RPMI8226 (cell line): ENCODE measurements around the gene PIEZO1.

Source experiments
- DNase-seq: peaks from one replicate; pipeline ENCODE4 v3.0.0-alpha.2; 2015

Gene PIEZO1

DNA sequence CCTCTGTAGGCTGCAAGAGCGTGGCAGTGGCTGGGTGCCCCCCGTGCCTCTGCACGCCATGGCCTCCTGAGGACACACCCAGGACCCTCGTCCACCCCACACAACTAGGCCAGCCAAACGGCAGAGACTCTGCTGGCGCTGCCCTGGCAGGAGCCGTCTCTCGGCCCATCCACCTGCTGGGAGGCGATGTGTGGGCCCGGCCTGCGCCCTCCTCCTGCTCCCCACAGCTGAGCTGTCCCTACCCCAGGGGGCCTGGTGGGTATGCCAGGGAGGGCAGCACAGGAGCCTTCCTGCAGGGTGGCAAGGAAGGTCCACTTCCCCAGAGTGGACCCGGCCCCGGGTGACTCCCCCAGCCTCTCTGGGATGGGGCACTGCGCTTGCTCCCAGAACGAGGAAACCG is 85.8 kb downstream of the PIEZO1 start:
- DNase-seq = no peak

DNA sequence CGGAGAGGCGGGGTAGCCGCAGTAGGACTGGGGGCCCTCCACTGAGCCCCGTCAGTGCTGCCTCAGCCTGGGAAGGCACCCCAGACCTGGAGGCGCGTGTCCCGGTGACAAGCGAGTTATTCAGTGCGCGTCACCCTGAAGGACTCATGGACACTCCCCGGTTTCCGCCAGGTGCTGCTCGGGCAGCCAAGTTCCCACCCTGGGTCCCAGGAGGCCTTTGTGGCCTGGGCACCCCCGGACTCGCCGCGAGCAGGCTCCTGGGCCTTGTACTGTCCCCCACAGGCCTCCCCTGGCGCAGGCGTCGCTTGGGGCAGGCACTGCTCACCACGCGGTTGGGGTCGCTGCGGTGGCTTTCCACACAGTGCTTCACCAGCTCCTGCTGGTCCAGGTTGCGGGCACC is 86.4 kb downstream of the PIEZO1 start:
- no peak for DNase-seq

DNA sequence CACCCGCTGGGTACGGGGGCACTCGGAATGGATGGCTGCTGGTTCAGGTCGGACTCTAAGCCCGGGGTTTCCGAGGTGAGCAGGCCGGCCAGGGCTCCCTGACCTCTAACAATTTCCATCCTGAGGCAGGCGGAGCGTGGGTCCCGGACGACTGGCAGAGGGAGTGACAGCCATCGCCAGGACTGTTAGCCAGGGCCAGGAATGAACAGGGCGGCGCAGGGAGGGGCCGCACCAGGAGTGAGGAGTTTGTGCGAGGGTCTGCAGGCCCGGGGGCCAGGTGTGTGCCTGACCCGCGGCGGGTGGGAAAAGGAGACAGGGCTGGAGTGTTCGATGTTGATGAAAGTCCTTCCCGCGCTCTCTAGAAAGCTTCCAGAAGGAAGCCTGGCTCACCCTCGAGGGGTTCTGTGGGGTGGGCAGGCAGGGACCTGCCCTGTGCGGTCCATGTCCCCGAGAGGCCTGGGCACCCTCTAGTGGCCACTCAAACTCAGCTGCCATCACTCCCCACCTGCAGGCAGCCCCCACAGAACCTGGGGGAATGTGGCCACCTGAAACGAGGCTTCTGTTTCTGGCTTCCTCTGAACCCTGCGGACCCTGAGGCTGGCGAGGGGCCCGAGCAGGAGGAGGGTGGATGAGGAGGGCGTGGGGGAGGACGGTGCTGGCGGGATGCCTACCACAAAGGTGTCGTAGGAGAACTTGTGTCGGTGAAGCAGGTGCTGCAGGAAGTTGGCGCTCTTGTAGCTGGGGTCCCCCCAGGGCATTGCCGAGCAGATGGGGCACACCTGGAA is 87.0 kb downstream of the PIEZO1 start:
- no peak for DNase-seq

DNA sequence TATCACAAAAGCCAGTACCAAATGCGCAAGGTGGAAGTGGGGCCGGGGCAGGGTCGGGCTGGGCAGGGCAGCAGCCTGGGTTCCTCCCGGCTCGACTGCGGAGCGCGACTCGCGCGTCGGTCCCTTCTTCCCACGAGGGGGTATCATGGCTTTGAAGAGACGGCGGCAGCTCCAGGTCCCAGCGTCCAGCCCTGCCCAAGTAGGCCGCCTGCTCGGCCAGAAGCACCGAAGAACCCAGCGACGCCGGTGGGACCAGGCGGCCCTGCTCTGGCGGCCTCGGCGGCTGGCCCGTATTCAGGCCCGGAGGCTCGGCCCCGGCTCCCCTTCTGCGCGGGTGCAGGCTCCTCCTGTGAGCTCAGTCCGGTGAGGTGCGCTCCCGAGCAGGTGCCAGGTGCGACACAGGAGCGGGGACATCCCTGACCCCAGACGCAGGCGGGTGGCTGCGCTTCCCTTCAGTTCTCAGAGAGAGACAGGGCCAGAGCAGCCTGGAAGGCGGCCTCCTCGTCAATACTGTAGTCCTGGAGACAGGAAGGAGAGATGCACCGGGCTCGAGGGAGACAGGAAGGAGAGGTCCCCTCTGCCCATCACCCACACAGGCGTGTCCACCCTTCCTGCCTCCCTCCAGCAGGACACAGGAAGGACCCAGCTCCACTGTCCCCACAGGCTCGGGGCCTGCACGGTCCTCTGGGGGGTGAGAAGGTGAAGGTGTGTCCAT is 87.7 kb downstream of the PIEZO1 start:
- no peak for DNase-seq

DNA sequence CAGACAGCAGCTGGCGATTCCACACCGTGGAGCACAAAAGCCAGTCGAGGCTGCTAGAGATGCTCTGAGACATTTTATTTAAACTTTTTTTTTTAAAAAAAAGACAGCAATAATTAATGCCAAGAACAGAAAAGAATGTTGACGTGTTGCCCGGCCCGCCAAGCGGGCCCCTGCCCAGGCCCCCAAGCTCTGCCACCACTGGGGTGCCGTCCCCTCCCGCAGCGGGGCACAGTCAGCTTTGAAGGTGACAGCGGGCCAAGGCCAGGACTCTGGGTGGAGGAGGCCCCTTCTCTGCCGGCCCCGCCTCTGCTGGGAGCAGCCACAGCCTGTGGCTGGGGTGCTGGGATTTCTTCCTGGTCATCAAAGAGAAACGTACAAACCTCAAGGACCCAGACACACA is 88.6 kb downstream of the PIEZO1 start:
- no peak for DNase-seq

DNA sequence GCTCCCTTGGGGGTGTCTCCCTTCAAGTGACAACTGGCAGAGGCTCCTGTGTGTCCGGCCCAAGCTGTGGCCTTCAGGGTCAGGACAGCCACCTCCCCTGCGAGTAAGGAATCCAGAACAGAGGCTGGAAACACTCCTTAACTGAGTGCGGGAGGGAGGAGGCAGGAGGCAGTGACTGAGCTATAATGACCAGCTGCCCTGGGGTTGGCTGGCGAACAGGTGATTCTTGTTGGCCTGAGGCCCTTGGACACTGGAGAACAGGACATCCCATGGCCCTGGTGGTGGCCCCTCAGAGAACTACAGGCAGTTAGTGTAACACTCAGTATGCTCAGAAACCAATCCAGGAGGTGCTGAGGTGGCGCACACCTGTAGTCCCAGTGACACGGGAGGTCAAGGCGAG is 89.3 kb downstream of the PIEZO1 start:
- no peak for DNase-seq

DNA sequence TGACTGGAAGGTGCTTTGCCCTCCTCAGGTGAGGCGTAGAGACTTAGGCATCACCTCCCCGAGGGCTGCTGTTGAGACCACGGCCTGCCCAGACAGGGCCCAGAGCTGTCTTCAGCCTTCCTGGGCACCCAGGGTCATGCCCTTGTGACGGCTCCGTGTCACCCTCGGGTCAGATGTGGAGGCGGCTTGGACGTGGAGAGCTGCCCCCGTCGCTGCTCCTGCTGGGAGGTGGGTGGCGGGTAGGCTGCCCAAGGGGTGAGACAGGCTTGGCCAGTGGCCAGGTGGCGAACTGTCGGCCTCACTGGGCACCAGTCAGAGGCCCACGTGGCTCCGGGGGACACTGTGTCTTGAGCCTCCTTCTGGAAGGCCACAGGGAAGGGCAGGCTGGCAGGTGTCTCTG is 89.8 kb downstream of the PIEZO1 start:
- no peak for DNase-seq

DNA sequence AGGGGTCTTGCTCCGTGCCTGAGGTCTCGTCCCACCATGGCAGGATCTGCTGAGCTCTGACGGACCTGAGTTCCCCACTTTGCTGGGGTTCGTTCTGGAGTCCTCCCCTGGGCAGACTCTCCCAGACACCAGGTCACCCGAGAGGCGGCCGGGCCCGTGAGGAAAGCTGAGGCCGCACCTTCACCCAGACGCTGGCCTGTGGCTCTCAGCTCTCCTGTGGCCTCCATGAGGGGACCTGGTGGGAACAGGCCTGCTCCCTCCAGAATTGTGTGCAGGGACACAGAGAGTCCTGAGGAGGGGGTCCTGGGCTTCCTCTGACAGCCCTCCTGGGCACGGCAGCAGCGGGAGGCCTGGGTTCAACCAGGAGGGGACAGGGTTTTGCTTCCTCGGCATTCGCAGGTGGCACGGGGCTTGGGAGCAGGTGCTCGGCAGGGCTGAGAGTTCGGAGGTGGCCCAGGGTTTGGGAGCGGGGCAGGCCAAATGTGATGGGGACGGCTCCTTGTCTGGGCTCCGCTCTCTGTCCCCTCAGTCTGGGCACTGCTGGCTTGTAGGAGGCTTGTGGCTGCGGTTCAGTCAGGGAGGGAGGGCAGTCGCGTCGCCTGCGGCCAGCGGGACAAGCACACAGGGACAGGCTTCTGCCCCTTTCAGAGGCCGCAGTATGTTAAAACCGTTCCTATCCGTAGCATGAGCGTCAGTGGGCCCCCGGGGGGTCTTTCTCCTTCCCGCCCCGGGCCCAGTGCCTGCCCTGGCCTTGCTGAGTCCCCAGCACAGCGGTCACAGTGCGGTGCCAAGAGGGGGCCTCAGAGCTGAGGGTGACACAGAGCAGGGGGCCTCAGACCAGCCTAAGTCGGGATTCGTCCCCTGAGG is 90.6 kb downstream of the PIEZO1 start:
- DNase-seq = no peak

DNA sequence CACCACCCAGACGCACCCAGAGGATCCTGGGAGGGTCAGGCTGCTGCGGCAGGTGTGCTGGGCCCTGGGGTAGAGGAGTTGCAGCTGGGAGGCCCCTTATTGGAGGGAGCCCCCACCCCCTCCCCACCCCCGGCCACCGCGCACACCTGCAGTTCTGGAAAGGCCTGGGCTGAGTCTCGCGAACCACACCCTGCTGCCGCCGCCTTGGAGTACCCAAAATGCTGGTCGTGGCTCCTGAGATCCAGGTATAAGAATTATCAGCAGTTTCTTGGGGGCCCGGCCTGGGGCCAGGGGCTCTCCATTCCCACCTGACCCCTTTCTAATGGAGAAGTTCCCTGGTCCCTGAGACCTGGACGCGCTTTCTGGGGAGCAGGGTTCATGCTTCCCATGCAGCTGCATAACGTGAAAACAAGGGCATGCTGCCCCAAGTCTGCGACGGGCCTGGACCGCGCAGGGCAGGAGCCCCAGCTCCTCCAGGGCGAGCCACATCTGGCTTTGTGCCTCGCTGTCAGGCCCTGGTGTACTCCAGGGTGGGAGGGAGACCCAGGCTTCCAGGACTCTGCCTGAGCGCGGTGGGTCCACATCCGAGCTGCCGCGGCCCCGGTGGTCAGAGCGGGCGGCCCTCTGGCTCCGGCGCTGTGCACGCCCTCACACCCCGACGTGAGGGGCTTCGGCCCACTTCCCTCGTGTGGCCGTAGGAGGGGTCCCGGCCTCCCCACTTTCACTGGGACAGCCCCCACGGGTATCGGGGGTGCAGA is 91.4 kb downstream of the PIEZO1 start:
- DNase-seq = no peak

DNA sequence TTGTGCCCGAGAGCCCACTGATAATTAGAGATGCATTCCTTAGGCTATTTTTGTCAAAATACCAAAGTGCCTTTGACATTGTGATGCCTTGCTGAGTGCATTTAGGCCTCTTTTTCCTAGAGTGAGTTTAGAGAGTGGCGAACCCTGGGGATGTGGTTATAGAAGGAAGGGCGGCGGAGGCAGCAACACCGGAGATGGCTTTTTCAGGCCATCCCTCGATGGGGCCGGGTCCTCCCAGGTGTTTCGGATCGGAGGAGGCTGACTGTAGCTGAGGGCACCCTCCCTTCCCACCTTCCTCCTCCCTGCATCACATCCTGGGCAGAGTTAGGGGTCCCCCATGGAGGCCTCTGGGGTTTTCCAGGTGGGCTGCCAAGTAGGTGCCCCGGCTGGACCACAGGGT is 92.2 kb downstream of the PIEZO1 start:
- no peak for DNase-seq

DNA sequence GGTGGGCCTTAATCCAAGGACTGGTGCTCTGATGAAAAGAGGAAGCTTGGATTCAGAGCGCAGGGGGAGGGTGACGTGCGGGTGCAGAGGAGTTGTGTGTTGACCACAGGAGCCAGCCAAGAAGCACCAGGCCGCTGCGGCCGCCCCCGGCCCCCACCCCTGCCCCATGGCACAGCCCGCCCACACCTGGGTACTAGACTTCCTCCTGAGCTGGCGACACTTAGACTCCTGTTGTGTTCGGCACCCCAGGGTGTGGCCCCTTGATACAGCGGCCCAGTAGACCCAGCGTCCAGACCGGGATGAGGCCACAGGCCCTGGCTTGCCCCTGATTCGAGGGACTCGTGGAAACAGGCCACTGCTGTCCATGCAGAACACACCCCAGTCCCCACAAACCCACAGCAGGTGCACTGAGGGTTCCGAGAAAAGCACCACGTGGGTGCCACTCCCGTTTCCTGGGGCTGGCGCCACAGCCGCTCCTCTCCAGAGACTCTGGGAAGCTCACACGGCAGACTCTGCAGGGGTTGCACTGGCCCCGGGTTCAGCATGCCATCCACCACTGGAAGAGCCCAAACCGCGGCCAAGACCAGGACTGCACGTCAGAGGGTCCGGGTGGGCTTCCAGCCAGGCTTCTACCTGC is 93.0 kb downstream of the PIEZO1 start:
- no peak for DNase-seq

DNA sequence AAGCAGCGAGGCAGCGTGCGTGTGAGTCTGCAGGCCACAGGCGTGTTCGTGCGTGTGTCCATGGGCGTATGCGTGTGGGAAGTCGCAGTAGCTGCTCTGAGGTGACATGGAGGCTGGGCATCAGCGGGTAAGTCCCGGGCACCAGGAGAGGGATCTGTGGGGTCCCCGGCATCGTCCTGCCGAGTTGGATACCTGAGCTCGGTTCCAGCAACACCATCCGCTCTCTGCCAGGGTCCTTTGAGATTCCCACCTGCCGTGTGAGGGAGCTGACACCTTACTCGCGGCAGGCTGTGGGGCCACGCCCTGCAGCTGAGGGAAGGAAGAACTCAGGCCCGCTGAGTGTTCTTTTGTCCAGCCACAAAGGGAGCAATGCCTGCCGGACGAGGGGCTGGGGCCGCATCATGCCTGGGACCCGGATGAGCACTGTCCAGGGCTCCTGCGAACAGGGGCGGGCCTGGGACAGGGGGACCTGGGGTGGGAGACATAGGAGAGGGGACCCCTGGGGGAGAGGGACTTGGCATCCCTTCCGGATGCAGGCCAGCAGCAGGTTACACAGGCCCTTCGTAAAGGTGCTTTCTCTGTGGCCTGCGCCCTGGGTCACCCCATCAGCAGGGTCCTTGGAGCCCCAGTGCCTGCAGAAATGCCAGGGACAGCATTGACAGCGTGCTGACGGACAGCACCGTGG is 93.7 kb downstream of the PIEZO1 start:
- DNase-seq = no peak

DNA sequence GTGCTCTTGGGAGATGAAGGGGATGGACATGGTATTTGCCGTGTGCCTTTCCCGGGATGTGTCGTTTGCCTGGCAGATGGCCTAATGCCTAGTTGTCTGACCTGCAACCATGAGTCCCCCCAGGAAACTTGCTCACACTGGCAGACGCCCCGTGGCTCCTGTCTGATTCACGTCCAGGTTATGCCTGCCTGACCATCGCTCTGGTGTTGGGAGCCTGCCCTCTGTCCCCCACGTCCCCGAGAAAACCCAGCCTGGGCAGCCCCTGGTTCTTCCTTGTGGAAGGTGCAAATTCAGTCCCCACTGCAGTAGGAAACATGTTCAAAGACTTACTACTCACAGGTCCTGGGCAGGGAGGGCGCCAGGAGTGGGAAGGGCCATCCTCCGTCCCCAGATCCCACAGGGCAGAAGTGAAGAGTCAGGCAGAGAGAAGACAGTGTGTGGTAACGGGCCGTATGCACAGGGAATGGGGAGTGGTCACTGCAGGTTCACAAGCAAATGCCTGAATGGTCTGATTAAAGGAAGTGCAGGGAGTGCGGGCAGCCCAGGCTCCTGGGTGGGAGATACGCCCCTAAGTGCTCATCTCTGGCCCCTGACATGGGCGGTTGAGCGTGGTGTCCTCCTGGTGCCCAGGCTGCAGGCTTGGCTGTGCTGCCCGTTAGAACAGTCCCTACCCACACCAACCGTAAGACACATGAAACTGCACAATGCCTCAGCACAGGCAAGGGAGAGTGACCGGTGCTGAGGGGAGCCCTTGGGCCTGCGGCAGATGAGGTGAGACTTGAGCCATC is 94.5 kb downstream of the PIEZO1 start:
- no peak for DNase-seq

DNA sequence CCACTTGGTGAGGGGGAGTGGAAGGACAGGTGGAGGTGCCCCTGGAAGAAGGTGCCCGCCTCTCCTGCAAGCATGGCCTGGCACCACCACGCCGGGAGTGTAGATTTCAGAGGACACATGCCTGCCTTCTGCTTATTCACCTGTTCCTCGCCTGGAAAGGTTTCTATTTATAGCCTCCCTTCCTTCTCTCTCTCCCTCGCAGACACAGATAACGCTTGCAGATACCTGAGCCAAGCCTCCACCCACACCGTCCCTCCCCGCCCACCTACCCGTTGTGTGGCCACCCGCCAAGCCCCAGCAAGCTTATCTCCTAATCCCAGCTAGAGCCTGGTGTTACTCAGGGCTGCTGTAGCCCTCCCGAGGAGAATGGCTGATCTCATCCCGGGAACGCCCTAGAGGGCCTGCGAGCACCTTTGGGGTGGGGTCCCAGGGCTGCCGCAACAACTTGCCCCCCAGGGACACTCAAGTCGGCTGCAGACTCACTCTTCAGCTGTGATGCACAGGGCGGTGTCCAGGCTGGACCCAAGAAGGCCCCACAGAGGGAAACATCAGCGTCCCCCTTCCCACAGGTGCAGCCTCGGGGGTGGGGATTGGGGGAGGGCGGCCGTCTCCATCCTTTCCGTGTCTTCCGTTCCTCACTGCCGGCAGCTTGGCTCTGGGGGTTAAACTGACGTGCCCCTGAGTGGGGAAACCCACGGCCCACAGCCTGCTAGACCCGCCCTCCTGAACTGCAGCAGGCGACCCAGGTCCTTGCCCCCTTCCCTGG is 96.8 kb downstream of the PIEZO1 start:
- DNase-seq = no peak

DNA sequence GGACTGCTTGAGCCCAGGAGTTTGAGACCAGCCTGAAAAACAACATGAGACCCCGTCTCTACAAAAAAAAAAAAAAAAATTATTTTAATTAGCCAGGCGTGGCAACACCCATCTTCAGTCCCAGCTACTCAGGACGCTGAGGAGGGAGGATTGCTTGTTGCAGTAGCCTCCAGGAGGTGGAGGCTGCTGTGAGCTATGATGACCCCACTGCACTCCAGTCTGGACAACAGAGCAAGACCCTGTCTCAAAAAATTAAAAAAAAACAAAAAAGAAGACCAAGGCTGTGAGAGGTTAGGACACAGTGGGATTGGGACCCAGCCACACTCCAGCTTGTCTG is 97.4 kb downstream of the PIEZO1 start:
- DNase-seq = no peak

DNA sequence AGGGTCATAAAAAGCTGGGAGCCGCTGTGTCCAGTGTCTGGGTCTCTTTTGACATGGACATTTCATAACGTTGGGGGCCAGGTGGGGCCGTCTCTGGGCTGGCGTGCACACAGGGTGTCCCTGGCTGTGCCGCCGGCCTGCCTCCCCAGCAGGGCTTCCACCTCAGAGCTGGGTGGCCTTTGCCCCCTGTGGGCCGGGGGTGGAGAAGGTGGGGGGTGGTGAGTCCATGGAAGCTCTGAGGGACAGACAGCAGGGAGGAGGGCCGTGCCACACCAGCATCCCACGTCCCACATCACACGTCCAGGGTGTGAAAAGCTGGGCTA is 97.8 kb downstream of the PIEZO1 start:
- DNase-seq = no peak

DNA sequence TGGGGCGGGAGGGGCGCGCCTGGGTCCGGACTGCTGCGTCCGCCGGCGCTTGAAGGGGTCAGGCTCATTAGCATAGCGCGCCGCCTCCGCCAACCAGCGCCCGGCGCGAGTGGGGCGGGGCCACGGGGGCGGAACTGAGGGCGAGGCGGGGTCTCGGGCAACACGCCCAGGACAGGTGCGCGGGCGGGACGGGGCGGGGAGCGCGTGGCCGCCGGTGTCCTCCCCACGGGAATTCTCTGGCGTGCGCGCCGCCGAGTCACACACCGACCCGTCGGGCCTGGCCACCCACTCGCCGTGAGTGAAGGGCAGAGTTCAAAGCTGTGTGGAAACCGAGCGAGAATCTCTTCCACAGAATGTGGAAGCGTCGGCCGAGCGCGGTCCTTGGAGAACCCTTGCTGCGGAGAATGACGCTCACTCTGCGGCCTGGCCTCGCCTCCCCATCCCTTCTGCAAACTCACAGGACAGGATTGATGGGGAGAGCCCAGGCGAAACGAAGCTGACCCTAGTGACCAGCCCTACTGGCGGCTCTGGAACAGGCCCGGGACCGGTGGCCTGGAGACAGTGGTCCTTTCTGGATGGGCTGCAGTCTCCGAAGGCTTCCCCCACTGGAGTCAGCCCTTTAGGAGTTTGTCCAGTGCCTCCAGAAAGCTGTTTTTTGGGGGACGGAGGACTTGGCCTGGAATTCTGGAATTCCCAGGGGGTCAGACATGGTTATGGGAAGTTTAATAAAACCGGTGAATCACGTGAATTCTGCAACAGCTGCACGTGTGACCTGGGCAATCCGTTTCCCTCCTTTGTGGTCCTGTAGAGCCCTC is 98.4 kb downstream of the PIEZO1 start, which contains the start of gene SNAI3:
Gene SNAI3 (minus strand): TSS at position 69 of the 815 bp plus-strand sequence. CDS start 101 bp downstream, outside the sequence.
- DNase-seq = peak; percentile 90

DNA sequence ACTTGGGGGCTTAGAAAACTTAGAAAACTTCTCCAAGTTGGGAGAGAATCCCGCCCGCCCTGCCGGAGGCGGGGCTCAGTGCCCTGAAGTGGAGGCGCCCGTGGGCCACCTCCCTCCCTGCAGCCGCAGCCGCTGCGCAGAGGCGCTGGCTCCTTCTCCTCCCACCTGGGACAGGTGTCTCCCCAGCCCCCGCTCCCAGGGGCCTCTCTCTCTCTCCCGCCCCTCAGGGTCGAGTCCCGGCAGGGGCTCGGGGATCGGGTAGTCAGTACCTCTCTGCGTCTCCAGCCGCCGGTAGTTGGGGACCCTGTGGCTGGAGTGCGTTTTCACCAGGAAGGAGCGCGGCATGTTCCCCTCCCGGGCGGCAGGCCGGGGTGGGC is 99.0 kb downstream of the PIEZO1 start:
- DNase-seq = peak; percentile 84
